Measurements from ENCODE around the gene CD248. TPM values are rescaled to one million over a fixed set of nuclear protein-coding genes. Genes with fewer than 3 reads are reported as not detected.
A peak's percentile ranks its signal among the peaks of the same experiment; 100 is the strongest.

The CD248 gene
- total RNA-seq, 2 experiments from 2014 or later, result 3.3 to 3.4 TPM

DNA sequence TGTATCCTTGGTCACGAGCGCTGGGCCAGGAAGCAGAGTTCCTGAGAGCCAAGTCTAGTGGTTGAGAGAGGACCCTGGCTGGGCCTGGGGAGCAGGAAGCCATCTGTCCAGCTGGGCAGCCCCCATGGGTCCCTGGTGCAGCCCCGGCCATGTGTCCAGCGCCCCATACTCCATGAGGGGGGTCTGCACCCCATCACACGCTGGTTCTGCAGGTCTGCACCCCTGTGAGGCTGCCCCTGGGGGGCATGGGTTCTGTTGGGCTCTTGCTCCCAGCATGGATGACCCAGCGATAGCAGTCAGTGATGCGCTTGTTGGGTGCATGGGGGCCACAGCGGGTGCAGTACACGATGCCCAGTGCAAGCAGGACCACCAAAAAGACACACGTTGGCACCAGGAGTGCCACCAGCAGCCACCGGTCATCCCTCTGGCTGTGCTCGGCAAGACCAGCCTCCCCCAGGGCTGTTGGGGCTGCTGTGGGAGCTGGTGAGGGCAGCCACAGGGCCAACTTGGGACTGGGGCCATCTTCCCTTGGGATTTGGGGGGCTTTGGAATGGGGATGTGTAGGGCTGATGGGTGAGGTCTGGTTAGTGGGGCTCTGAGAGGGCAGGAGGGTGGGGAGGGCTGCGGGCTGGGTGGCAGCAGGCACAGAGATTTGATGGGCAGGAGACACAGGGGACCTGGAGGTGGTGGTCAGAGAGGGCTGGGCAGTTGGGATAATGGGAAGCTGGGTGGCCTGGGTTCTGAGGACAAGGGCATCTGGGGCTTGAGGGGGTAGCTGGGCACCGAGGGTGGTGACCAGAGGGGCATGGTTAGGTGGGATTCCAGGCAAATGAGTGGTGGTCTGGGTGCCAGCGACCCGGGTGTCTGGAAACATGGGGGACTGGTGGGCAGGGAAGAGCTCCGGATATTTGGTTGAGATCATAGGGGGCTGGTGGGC lies 2.0 kb downstream of the CD248 start:
- no peaks in the 10 kb centered on the region for H3K27me3 Mint-ChIP-seq
- TF ChIP-seq, protein P1, sequence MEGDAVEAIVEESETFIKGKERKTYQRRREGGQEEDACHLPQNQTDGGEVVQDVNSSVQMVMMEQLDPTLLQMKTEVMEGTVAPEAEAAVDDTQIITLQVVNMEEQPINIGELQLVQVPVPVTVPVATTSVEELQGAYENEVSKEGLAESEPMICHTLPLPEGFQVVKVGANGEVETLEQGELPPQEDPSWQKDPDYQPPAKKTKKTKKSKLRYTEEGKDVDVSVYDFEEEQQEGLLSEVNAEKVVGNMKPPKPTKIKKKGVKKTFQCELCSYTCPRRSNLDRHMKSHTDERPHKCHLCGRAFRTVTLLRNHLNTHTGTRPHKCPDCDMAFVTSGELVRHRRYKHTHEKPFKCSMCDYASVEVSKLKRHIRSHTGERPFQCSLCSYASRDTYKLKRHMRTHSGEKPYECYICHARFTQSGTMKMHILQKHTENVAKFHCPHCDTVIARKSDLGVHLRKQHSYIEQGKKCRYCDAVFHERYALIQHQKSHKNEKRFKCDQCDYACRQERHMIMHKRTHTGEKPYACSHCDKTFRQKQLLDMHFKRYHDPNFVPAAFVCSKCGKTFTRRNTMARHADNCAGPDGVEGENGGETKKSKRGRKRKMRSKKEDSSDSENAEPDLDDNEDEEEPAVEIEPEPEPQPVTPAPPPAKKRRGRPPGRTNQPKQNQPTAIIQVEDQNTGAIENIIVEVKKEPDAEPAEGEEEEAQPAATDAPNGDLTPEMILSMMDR (IDR thresholded peaks at IDR 0.05), result no peak
- Histone ChIP-seq H3K9me3 (ENCODE audit: control insufficient read depth in 1 of 2, insufficient read depth in 1 of 2, low read length in 2 of 2) (no peaks in the 10 kb centered on the region), H3K27ac (ENCODE audit: low read depth in 1 of 2, low read length in 2 of 2) (peak overlapping the region in 1 of 2 donors; percentile 91), H3K4me3 (ENCODE audit: low read length) (no peak overlapping the region), H3K36me3 (ENCODE audit: insufficient read depth, low read length) (no peaks in the 10 kb centered on the region), H3K27me3 (ENCODE audit: control insufficient read depth in 1 of 2, insufficient read depth in 2 of 2, low read length in 2 of 2) (no peaks in the 10 kb centered on the region), H3K4me1 (ENCODE audit: insufficient read depth, low read length) (peaks cover 76% of the 10 kb centered on the region)
- no peaks in the 10 kb centered on the region for H3K36me3 Mint-ChIP-seq (ENCODE audit: low read depth)
- peaks cover 50% of the 10 kb centered on the region for H3K4me1 Mint-ChIP-seq (ENCODE audit: low read depth)
- ChIA-PET CTCF (no interaction called here), POLR2A (interaction anchor here (0.5 to 2.8 kb wide), 2 partner anchors 30 to 712 kb away, joined by 3 to 26 read pairs; partner anchors contain the start of gene BRMS1)
- H3K4me3 Mint-ChIP-seq, result peak overlapping the region; percentile 72
- peak overlapping the region; percentile 95 for H3K27ac Mint-ChIP-seq
- ATAC-seq (ENCODE audit: poor library complexity) (no peak), DNase-seq (no peak)
- intact Hi-C loops (cut with DNase I, micrococcal nuclease), result no loop called here
- no peaks in the 10 kb centered on the region for H3K9me3 Mint-ChIP-seq

DNA sequence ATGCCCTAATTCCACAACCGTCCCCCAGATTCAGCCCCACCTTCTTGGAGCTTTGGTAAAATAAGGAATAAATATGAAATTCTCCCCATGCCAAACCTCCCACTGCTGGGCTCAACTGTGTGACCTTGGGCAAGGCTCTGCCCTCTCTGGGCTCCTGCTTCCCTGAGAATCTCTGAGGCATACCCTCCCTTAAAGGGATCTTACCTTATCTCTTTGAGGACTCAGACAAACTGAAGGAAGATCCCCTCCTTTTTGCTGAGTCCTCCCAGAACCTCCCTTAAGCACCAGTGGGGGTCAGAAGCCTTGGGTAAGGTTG lies 2.7 kb downstream of the CD248 start:
- ATAC-seq (ENCODE audit: poor library complexity) (no peak), DNase-seq (no peak)
- intact Hi-C loops (cut with DNase I, micrococcal nuclease), result no loop called here
- H3K27ac ChIP-seq (ENCODE audit: low read depth in 1 of 2, low read length in 2 of 2), result peak overlapping the region; percentile 41 to 80
- POLR2A ChIA-PET, result interaction anchor here (0.5 to 2.8 kb wide), 3 partner anchors 31 to 711 kb away, joined by 3 to 26 read pairs (median 12); partner anchors contain the start of genes BRMS1 and MRPL11
- TF ChIP-seq, protein P1 (IDR thresholded peaks at IDR 0.05), result no peak
- Mint-ChIP-seq H3K4me1 (ENCODE audit: low read depth) (peaks cover 43% of the 10 kb centered on the region), H3K27me3 (no peaks in the 10 kb centered on the region), H3K27ac (peak overlapping the region; percentile 95), H3K4me3 (peak overlapping the region; percentile 67), H3K36me3 (ENCODE audit: low read depth) (no peaks in the 10 kb centered on the region), H3K9me3 (no peaks in the 10 kb centered on the region)
- CTCF ChIA-PET, result no interaction called here
- H3K27me3 ChIP-seq (ENCODE audit: control insufficient read depth in 1 of 2, insufficient read depth in 2 of 2, low read length in 2 of 2), result no peaks in the 10 kb centered on the region
- H3K4me3 ChIP-seq (ENCODE audit: low read length), result no peak overlapping the region
- peaks cover 72% of the 10 kb centered on the region for H3K4me1 ChIP-seq (ENCODE audit: insufficient read depth, low read length)
- no peaks in the 10 kb centered on the region for H3K9me3 ChIP-seq (ENCODE audit: control insufficient read depth in 1 of 2, insufficient read depth in 1 of 2, low read length in 2 of 2)
- H3K36me3 ChIP-seq (ENCODE audit: insufficient read depth, low read length), result no peaks in the 10 kb centered on the region

DNA sequence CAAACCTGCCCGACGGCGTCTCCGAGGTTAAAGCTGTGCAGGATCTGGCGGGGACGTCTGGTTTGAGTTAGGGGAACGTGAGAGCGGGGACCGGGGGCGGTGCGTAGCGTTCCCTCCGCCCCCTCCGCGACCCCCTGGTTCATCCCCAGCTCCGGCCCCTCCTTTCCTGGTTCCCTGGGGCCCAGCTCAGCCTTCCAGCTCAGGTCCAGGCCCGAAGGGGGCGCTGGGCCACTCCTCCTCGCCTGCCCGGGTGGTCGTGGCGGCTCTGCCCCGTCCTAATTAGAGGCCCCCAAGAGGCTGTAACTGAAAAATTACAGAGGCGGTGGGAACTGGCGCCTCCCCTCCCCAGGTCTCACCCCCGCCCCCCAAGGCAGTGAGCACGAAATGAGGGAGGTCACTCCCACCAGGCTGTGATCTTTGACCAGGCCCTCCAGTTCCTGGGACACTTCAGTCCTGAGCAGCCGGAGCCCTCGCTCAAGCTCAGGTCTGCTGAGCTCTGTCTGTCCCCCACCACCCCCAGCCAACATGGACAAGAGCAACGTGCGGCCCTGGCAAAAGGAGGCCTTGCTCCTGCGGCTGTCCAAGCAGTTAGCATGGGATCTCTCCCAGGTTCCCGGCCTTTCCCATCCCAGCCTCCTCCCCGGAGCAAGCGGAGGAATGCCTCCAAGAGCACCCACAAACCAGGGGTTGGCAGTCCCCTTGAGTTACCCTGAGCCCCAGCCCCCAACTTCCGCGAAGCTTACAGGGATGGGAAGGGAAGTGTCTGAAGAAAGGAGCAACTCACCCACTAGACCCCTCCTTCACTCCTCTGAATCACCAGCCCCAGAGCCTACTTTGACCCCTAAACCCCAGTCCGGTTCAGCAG lies 3.3 kb downstream of the CD248 start:
- Mint-ChIP-seq H3K9me3 (no peaks in the 10 kb centered on the region), H3K36me3 (ENCODE audit: low read depth) (no peaks in the 10 kb centered on the region), H3K4me3 (peak overlapping the region; percentile 90), H3K27ac (peak overlapping the region; percentile 95), H3K4me1 (ENCODE audit: low read depth) (peaks cover 37% of the 10 kb centered on the region), H3K27me3 (no peaks in the 10 kb centered on the region)
- Histone ChIP-seq H3K4me3 (ENCODE audit: low read length) (peak overlapping the region; percentile 61), H3K9me3 (ENCODE audit: control insufficient read depth in 1 of 2, insufficient read depth in 1 of 2, low read length in 2 of 2) (no peaks in the 10 kb centered on the region), H3K27me3 (ENCODE audit: control insufficient read depth in 1 of 2, insufficient read depth in 2 of 2, low read length in 2 of 2) (no peaks in the 10 kb centered on the region), H3K36me3 (ENCODE audit: insufficient read depth, low read length) (no peaks in the 10 kb centered on the region), H3K4me1 (ENCODE audit: insufficient read depth, low read length) (peaks cover 66% of the 10 kb centered on the region), H3K27ac (ENCODE audit: low read depth in 1 of 2, low read length in 2 of 2) (peak overlapping the region; percentile 77 to 80)
- ChIA-PET POLR2A (interaction anchor here (1.0 to 3.0 kb wide), 17 partner anchors 8 to 814 kb away, joined by 3 to 39 read pairs (median 11); partner anchors contain the start of genes B4GAT1, BRMS1, MALAT1 and MRPL11), CTCF (interaction anchor here (1.1 to 3.6 kb wide), 7 partner anchors 8 to 269 kb away, joined by 3 to 30 read pairs (median 5); no protein-coding TSS in a partner anchor)
- intact Hi-C loops (cut with DNase I, micrococcal nuclease), result no loop called here
- ATAC-seq (ENCODE audit: poor library complexity), result no peak
- peak in 1 of 14 experiments; percentile 51 for DNase-seq
- TF ChIP-seq, protein P1 (IDR thresholded peaks at IDR 0.05), result no peak

All from CD4-positive, alpha-beta T cell (primary cell).